NCI-H748 (cell line): ENCODE data around the gene GGT7.
"Not testable (repeated sequence)": the region's sequence is repeated elsewhere in the genome, so short reads cannot be mapped to it uniquely, and the experiment has no call there.

Source experiments
- DNase-seq: peaks from one replicate; lab custom pipeline; 2025; ENCODE audit not compliant: unreplicated experiment; lab: John Stamatoyannopoulos, UW

GGT7 gene

GRCh38 chr20:34850969-34851368, 21.7 kb downstream of the GGT7 start:
- DNase-seq = no peak

DNA sequence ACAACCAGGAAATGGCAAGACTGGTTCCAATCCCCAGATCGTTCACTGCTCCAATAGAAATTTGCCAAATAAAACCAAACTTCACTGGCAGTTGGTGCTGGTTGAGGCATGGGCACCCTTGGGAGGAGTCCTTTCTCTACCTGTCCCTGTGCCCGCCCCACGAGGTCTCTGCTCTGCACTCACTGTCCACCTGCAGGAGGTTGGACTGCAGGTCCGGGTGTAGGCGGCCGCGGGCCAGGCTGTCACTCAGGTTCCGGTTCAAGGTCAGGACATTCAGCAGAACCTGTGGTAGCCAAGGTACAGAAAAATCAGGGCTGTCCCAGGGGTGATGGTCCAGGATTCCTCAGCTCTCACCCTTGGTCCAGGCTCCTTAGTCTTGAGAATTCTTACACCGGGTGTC, 22.9 kb downstream of the GGT7 start:
- no peak for DNase-seq

- no peak for DNase-seq
Measured at GRCh38 chr20:34848597-34848996, 24.1 kb downstream of the GGT7 start.

DNA sequence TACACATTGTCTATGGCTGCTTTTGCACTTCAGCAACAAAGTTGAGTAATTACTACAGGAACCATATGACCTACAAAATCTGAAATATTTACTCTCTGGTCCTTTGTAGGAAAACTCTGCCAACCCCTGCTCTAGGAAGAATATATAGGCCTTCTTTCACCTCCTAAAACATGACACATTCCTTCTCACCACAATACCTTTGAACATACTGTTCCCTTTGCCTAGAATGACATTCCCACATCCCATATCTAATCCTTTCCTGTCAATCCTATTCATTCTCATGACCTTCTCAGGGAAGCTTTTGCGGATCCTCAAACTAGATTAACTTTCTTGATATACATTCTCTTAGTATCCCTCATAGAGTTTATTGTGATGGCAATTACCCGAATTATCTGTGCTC, 29.2 kb downstream of the GGT7 start:
- DNase-seq = no peak

- DNase-seq = no peak
Measured at GRCh38 chr20:34842143-34842542, 30.5 kb downstream of the GGT7 start.

DNA sequence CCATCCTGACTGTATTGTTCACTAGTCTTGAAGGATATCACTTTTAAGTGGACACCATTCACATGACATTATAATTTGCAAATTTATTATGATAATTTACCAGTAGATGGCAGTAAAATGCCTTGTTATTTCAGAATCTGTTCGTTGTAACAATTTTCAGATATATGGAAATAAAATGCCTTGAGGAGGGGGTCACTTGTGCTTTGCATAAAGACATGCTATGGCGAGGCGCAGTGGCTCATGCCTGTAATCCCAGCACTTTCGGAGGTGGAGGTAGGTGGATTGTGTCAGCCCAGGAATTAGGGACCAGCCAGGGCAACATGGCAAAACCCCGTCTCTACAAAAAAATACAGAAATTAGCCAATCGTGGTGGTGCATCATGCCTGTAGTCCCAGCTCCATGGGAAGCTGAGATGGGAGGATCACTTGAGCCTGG, 38.2 kb downstream of the GGT7 start:
- peak; percentile 61 for DNase-seq

GRCh38 chr20:34831936-34832335, 40.7 kb downstream of the GGT7 start:
- no peak for DNase-seq

GRCh38 chr20:34829191-34829590, 43.5 kb downstream of the GGT7 start:
- DNase-seq = no peak

- peak; percentile 84 for DNase-seq
Measured at GRCh38 chr20:34825530-34826362, 46.9 kb downstream of the GGT7 start, which contains the start of gene NCOA6. Gene NCOA6, minus strand, starts transcription at chr20:34825651. Its CDS starts 43,296 bp downstream, at chr20:34782355.

- peak; percentile 70 for DNase-seq
Measured at GRCh38 chr20:34824806-34825529, 47.7 kb downstream of the GGT7 start.

- peak; percentile 84 for DNase-seq
Measured at GRCh38 chr20:34824452-34824805, 48.2 kb downstream of the GGT7 start.

GRCh38 chr20:34824026-34824425, 48.6 kb downstream of the GGT7 start:
- no peak for DNase-seq

DNA sequence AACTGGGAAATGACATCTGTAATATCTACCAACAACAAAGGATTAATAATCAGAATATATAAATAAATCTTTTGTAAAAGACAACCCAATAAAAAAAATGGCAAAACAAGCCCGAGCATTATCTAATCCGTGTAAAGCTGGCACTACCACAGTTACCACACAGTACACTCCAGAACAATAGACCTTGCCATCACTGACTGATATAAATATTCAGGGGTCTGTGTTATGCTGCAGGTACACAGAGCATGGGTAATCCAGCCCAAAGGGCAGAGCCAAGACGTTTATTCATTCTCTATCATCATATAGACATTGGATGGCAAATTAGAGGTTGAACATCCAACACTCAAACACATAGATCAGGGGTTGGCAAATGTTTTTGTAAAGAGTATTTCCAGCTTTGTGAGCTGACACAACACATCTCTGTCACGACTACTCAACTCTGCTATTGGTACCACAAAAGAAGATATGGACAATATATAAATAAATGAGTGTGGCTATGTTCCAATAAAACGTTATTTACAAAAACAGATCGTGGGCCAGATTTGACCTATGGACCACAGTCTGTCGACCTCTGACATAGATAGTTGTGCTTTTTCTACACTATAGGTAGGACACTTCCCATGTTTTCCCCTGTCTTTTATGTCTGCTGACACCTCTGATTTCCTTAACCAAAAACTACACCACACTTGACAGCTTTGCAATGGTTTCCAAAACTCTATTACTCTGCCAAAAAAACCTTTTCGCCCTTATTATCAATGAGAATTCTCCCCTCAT, 51.7 kb downstream of the GGT7 start:
- DNase-seq = no peak

GRCh38 chr20:34817801-34818200, 54.9 kb downstream of the GGT7 start:
- DNase-seq = no peak

GRCh38 chr20:34817072-34817471, 55.6 kb downstream of the GGT7 start:
- no peak for DNase-seq

DNA sequence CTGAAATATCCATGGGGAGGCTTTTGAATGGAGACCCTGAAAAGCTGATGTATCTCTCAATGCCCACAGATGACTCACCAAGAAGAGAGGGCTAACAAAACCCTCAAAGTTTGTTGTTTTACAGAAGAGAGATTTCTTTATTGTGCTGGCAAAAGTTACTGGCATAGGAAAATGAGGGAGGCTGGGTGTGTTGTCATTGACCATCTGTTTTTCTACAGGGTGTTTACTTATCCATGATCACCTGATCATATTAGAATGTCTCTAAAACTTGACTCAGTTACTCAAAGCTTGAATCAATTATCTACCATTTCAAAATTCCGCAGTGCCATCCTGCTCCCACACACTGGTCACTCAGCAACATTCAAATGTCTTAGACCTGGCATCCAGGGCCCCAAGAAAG, 57.0 kb downstream of the GGT7 start:
- DNase-seq = no peak

- no peak for DNase-seq
Measured at GRCh38 chr20:34808583-34808982, 64.1 kb downstream of the GGT7 start.

- DNase-seq = not testable (repeated sequence)
Measured at GRCh38 chr20:34807944-34808465, 64.7 kb downstream of the GGT7 start.

DNA sequence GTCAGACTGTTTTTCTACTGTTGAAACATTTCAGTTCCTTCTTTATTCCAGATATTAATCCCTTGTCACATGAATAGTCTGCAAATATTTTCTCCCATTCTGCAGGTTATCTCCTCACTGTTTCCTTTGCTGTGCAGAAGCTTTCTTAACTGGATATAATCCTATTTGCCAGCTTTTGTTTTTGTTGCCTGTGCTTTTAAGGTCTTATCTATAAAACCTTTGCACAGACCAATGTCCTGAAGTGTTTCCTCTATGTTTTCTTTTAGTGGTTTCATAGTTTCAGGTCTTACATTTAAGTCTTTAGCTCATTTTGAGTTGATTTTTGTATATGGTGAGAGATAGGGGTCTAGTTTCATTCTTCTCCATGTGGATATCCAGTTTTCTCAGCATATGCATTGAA, 66.4 kb downstream of the GGT7 start:
- DNase-seq = no peak

- no peak for DNase-seq
Measured at GRCh38 chr20:34798871-34799270, 73.8 kb downstream of the GGT7 start.

GRCh38 chr20:34798328-34798727, 74.3 kb downstream of the GGT7 start:
- no peak for DNase-seq
